ENCODE results near the gene ELFN1.

GRCh38 chr7:1688542-1688941 lies 18.5 kb downstream of the ELFN1 start:
- no peak for TF ChIP-seq POLR2A (IDR thresholded peaks at IDR 0.05)
- no peak for TF ChIP-seq CTCF (IDR thresholded peaks at IDR 0.05)

All from body of pancreas (tissue), 4 donors.